CD4-positive, alpha-beta memory T cell (primary cell): ENCODE data around the gene C1S. TPM values are rescaled to one million over a fixed set of nuclear protein-coding genes. Genes with fewer than 3 reads are reported as not detected.
"Not testable (repeated sequence)": the region's sequence is repeated elsewhere in the genome, so short reads cannot be mapped to it uniquely, and the experiment has no call there.

ENCODE experiments used
- CTCF ChIA-PET: fragments of 350-600 bp; sonication (Branson Sonifier 250); formaldehyde crosslinking; loops from one replicate; lab custom pipeline; 2021; ENCODE audit warnings: inconsistent platforms; ENCODE audit not compliant: partially characterized antibody; lab: Charles Lee
- POLR2A ChIA-PET: fragments of 350-600 bp; sonication (Branson Sonifier 250); formaldehyde crosslinking; loops from one replicate; lab custom pipeline; 2021; ENCODE audit not compliant: partially characterized antibody; lab: Charles Lee
- DNase-seq, 5 donors: peaks; one replicate each; pipeline versions ENCODE4 v3.0.0 to v3.0.0-alpha.2; 2020 to 2022; ENCODE audit warnings: mixed read lengths in 1 of 5
- H3K27ac ChIP-seq: one replicate; pipeline ENCODE4 v1.7.0; 2013; ENCODE audit warnings: low read depth, low read length
- H3K27me3 ChIP-seq: 2 replicates; pipeline ENCODE4 v1.7.0; 2013; ENCODE audit warnings: mild to moderate bottlenecking, low read length, moderate library complexity; ENCODE audit not compliant: insufficient read depth
- H3K36me3 ChIP-seq: 2 replicates; pipeline ENCODE4 v1.7.0; 2013; ENCODE audit warnings: mild to moderate bottlenecking, low read length, moderate library complexity; ENCODE audit not compliant: insufficient read depth
- H3K4me1 ChIP-seq: 2 replicates; pipeline ENCODE4 v1.7.0; 2013; ENCODE audit warnings: mild to moderate bottlenecking, low read length, moderate library complexity; ENCODE audit not compliant: insufficient read depth
- H3K4me3 ChIP-seq, 2 donors: one replicate each; pipeline ENCODE4 v1.7.0; 2013; ENCODE audit warnings: low read length in 2 of 2, mild to moderate bottlenecking in 1 of 2
- H3K9me3 ChIP-seq, 2 donors: one replicate each; pipeline ENCODE4 v1.7.0; 2013; ENCODE audit warnings: low read length in 2 of 2, control low read depth in 1 of 2; ENCODE audit not compliant: control insufficient read depth in 1 of 2
- H3K27ac Mint-ChIP-seq, 7 donors: one replicate each; pipeline ENCODE4 v1.8.0; 2020 to 2021; ENCODE audit warnings: mixed read lengths in 7 of 7, mild to moderate bottlenecking in 6 of 7, inconsistent platforms in 3 of 7, moderate library complexity in 3 of 7
- H3K27me3 Mint-ChIP-seq, 2 donors: one replicate each; pipeline ENCODE4 v1.8.0; 2020 to 2021; ENCODE audit warnings: mixed read lengths in 2 of 2
- H3K36me3 Mint-ChIP-seq, 2 donors: one replicate each; pipeline ENCODE4 v1.8.0; 2020 to 2021; ENCODE audit warnings: mixed read lengths in 2 of 2, inconsistent platforms in 1 of 2, mild to moderate bottlenecking in 1 of 2
- H3K4me1 Mint-ChIP-seq, 4 donors: one replicate each; pipeline ENCODE4 v1.8.0; 2020 to 2021; ENCODE audit warnings: mixed read lengths in 4 of 4, mild to moderate bottlenecking in 1 of 4
- H3K4me3 Mint-ChIP-seq, 8 donors: one replicate each; pipeline ENCODE4 v1.8.0; 2020 to 2021; ENCODE audit warnings: mixed read lengths in 8 of 8, mild to moderate bottlenecking in 7 of 8, moderate library complexity in 6 of 8, inconsistent platforms in 3 of 8
- H3K9me3 Mint-ChIP-seq, 8 donors: one replicate each; pipeline ENCODE4 v1.8.0; 2020 to 2021; ENCODE audit warnings: mixed read lengths in 8 of 8, mild to moderate bottlenecking in 5 of 8, inconsistent platforms in 3 of 8, moderate library complexity in 1 of 8
- intact Hi-C: fragments of 100-400 bp; cut with micrococcal nuclease; formaldehyde crosslinking; loops from one replicate; pipeline ENCODE4 v1.15.1; 2023
- polyA plus RNA-seq, 2 donors: library from polyadenylated mRNA; unstranded; fragments of 300-500 nt; fragmentation: Illumina TruSeq; gene quantifications; one replicate each; pipeline ENCODE4 v1.2.3, GENCODE V29; 2021
- total RNA-seq, 2 experiments: library from RNA; stranded (reverse); gene quantifications; one replicate each; pipeline ENCODE4 v1.2.3, GENCODE V29; 2021

C1S gene
- total and polyA plus RNA-seq, 4 experiments from 2014 or later: 1.3 to 2.6 TPM; not detected in 2

- CTCF ChIA-PET: interaction anchor here (1.3 kb wide), 1 partner anchor 13 kb away, joined by 3 read pairs; the partner anchor contains the start of gene LPCAT3
- Mint-ChIP-seq H3K27ac (no peak overlapping the region), H3K36me3 (no peaks in the 10 kb centered on the region), H3K4me3 (no peak overlapping the region), H3K27me3 (no peaks in the 10 kb centered on the region), H3K4me1 (no peaks in the 10 kb centered on the region), H3K9me3 (no peaks in the 10 kb centered on the region)
- DNase-seq: no peak
- H3K4me1 ChIP-seq: no peaks in the 10 kb centered on the region
- H3K36me3 ChIP-seq: no peaks in the 10 kb centered on the region
- H3K27me3 ChIP-seq: no peaks in the 10 kb centered on the region
- POLR2A ChIA-PET: no interaction called here
- intact Hi-C loops: no loop called here
- H3K4me3 ChIP-seq: no peak overlapping the region
- H3K9me3 ChIP-seq: no peaks in the 10 kb centered on the region
- no peak overlapping the region for H3K27ac ChIP-seq
Observed at GRCh38 chr12:7031306-7031705, 29.2 kb upstream of the C1S start.

GRCh38 chr12:7032990-7033389 is 27.5 kb upstream of the C1S start:
- H3K4me1 ChIP-seq: no peaks in the 10 kb centered on the region
- no peaks in the 10 kb centered on the region for H3K9me3 Mint-ChIP-seq
- CTCF ChIA-PET: interaction anchor here (1.2 to 1.9 kb wide), 6 partner anchors 11 to 109 kb away, joined by 3 to 6 read pairs (median 4); partner anchors contain the start of genes C1RL and LPCAT3
- H3K27ac ChIP-seq: no peak overlapping the region
- H3K27ac Mint-ChIP-seq: no peak overlapping the region
- H3K36me3 Mint-ChIP-seq: no peaks in the 10 kb centered on the region
- H3K27me3 Mint-ChIP-seq: no peaks in the 10 kb centered on the region
- H3K4me3 Mint-ChIP-seq: no peak overlapping the region
- H3K9me3 ChIP-seq: no peaks in the 10 kb centered on the region
- H3K27me3 ChIP-seq: no peaks in the 10 kb centered on the region
- no peak overlapping the region for H3K4me3 ChIP-seq
- H3K4me1 Mint-ChIP-seq: no peaks in the 10 kb centered on the region
- no peak for DNase-seq
- POLR2A ChIA-PET: no interaction called here
- intact Hi-C loops: no loop called here
- no peaks in the 10 kb centered on the region for H3K36me3 ChIP-seq

DNA sequence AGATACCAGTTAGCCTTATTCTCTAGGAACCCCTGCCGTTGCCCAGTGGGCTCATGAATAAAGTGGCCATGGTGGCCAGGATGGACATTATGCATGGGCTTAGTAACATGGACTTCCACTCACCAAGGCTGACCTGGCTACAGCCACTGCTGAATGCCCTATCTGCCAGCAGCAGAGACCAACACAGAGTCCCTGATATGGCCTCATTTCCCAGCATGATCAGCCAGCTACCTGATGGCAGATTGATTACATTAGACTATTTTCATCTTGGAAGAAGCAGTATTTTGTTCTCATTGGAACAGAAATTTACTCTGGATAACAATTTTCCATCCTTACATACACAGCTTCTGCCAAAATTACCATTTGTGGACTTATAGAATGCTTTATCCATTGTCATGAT is 26.1 kb upstream of the C1S start:
- no peak for DNase-seq
- no peak overlapping the region for H3K27ac Mint-ChIP-seq
- H3K4me1 ChIP-seq: no peaks in the 10 kb centered on the region
- CTCF ChIA-PET: interaction anchor here (1.9 kb wide), 1 partner anchor 12 kb away, joined by 5 read pairs; no protein-coding TSS in a partner anchor
- no peaks in the 10 kb centered on the region for H3K27me3 ChIP-seq
- no peak overlapping the region for H3K4me3 Mint-ChIP-seq
- H3K4me1 Mint-ChIP-seq: no peaks in the 10 kb centered on the region
- no peaks in the 10 kb centered on the region for H3K9me3 Mint-ChIP-seq
- intact Hi-C loops: no loop called here
- POLR2A ChIA-PET: no interaction called here
- no peaks in the 10 kb centered on the region for H3K9me3 ChIP-seq
- H3K27ac ChIP-seq: no peak overlapping the region
- H3K36me3 Mint-ChIP-seq: no peaks in the 10 kb centered on the region
- H3K27me3 Mint-ChIP-seq: no peaks in the 10 kb centered on the region
- no peaks in the 10 kb centered on the region for H3K36me3 ChIP-seq
- no peak overlapping the region for H3K4me3 ChIP-seq

GRCh38 chr12:7035463-7035862 is 25.1 kb upstream of the C1S start:
- ChIA-PET POLR2A (no interaction called here), CTCF (no interaction called here)
- Histone ChIP-seq H3K4me3 (no peak overlapping the region), H3K27ac (no peak overlapping the region), H3K9me3 (no peaks in the 10 kb centered on the region), H3K36me3 (no peaks in the 10 kb centered on the region), H3K4me1 (no peaks in the 10 kb centered on the region), H3K27me3 (no peaks in the 10 kb centered on the region)
- no peaks in the 10 kb centered on the region for H3K4me1 Mint-ChIP-seq
- intact Hi-C loops: no loop called here
- no peak overlapping the region for H3K27ac Mint-ChIP-seq
- no peaks in the 10 kb centered on the region for H3K27me3 Mint-ChIP-seq
- H3K4me3 Mint-ChIP-seq: no peak overlapping the region
- no peaks in the 10 kb centered on the region for H3K36me3 Mint-ChIP-seq
- DNase-seq: no peak
- H3K9me3 Mint-ChIP-seq: no peaks in the 10 kb centered on the region

DNA sequence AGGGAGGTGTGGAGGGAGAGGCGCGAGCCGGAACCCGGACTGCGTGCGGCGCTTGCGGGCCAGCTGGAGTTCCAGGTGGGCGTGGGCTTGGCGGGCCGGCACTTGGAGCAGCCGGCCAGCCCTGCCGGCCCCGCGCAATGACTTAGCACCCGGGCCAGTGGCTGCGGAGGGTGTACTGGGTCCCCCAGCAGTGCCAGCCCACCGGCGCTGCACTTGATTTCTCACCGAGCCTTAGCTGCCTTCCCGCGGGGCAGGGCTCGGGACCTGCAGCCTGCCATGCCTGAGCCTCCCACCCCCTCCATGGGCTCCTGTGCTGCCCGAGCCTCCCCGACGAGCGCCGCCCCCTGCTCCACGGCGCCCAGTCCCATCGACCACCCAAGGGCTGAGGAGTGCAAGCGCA is 23.1 kb upstream of the C1S start:
- intact Hi-C loops: not testable (repeated sequence)

GRCh38 chr12:7038591-7038990 is 21.9 kb upstream of the C1S start:
- Histone ChIP-seq H3K9me3 (no peaks in the 10 kb centered on the region), H3K4me3 (no peak overlapping the region), H3K4me1 (no peaks in the 10 kb centered on the region), H3K27ac (no peak overlapping the region), H3K27me3 (no peaks in the 10 kb centered on the region), H3K36me3 (no peaks in the 10 kb centered on the region)
- intact Hi-C loops: no loop called here
- Mint-ChIP-seq H3K36me3 (no peaks in the 10 kb centered on the region), H3K4me1 (no peaks in the 10 kb centered on the region), H3K27ac (no peak overlapping the region), H3K9me3 (peaks cover 0 to 2% (median 0%) of the 10 kb centered on the region in 8 donors), H3K27me3 (no peaks in the 10 kb centered on the region), H3K4me3 (peak overlapping the region in 1 of 8 donors; percentile 26)
- DNase-seq: no peak
- ChIA-PET CTCF (interaction anchor here (0.6 to 1.2 kb wide), 2 partner anchors 60 to 1049 kb away, joined by 3 read pairs; no protein-coding TSS in a partner anchor), POLR2A (no interaction called here)

More for the DNA sequence above, 23.1 kb upstream of the C1S start:
- POLR2A ChIA-PET, H3K4me1 Mint-ChIP-seq, H3K27ac Mint-ChIP-seq, H3K4me3 Mint-ChIP-seq, H3K4me3 ChIP-seq, H3K9me3 Mint-ChIP-seq, DNase-seq, H3K27me3 ChIP-seq, H3K36me3 Mint-ChIP-seq, H3K36me3 ChIP-seq, H3K27me3 Mint-ChIP-seq, H3K9me3 ChIP-seq, H3K4me1 ChIP-seq, H3K27ac ChIP-seq: not testable (repeated sequence)
- CTCF ChIA-PET: interaction anchor here (1.2 kb wide), 1 partner anchor 59 kb away, joined by 3 read pairs; no protein-coding TSS in a partner anchor

- Mint-ChIP-seq H3K27ac (no peak overlapping the region), H3K4me3 (no peak overlapping the region), H3K9me3 (peaks cover 0 to 2% (median 0%) of the 10 kb centered on the region in 8 donors), H3K4me1 (no peaks in the 10 kb centered on the region), H3K27me3 (no peaks in the 10 kb centered on the region), H3K36me3 (no peaks in the 10 kb centered on the region)
- Histone ChIP-seq H3K36me3 (no peaks in the 10 kb centered on the region), H3K4me1 (no peaks in the 10 kb centered on the region), H3K9me3 (no peaks in the 10 kb centered on the region), H3K27me3 (no peaks in the 10 kb centered on the region), H3K4me3 (no peak overlapping the region), H3K27ac (no peak overlapping the region)
- ChIA-PET POLR2A (no interaction called here), CTCF (no interaction called here)
- intact Hi-C loops: no loop called here
- DNase-seq: no peak
Observed at GRCh38 chr12:7039403-7039802, 21.1 kb upstream of the C1S start.
